Measurements from ENCODE around the gene PTPRO.

Gene PTPRO

GRCh38 chr12:15355766-15356165 lies 33.5 kb downstream of the PTPRO start:
- Histone ChIP-seq H3K27me3 (ENCODE audit: low read length) (no peaks in the 10 kb centered on the region), H2AFZ (ENCODE audit: low read depth, low read length, severe bottlenecking) (no peak overlapping the region), H4K20me1 (ENCODE audit: low read depth, low read length) (no peaks in the 10 kb centered on the region), H3K4me3 (ENCODE audit: insufficient read depth, low read length, poor library complexity, severe bottlenecking) (no peak overlapping the region), H3F3A (ENCODE audit: insufficient read depth) (no peaks in the 10 kb centered on the region), H3K9me3 (ENCODE audit: insufficient read depth, low read length) (no peaks in the 10 kb centered on the region), H3K9ac (ENCODE audit: low read length) (no peak overlapping the region), H3K9me2 (replicated peaks; ENCODE audit: insufficient read depth, low read length) (no peaks in the 10 kb centered on the region), H3K79me2 (ENCODE audit: insufficient read depth, low read length) (no peaks in the 10 kb centered on the region), H3K36me3 (ENCODE audit: low read length) (no peaks in the 10 kb centered on the region), H3K4me2 (ENCODE audit: low read depth, low read length, poor library complexity, severe bottlenecking) (no peak overlapping the region), H3K27ac (ENCODE audit: low read depth, low read length) (no peak overlapping the region)
- no peak for TF ChIP-seq EZH2phosphoT487 (conservative IDR thresholded peaks at IDR 0.05; ENCODE audit: low read length)
- TF ChIP-seq CTCF (IDR thresholded peaks at IDR 0.05; ENCODE audit: insufficient read depth, low read length, poor library complexity, severe bottlenecking), result no peak

GRCh38 chr12:15356951-15357364 lies 34.6 kb downstream of the PTPRO start:
- Histone ChIP-seq H3K9ac (ENCODE audit: low read length) (no peak overlapping the region), H3F3A (ENCODE audit: insufficient read depth) (no peaks in the 10 kb centered on the region), H2AFZ (ENCODE audit: low read depth, low read length, severe bottlenecking) (no peak overlapping the region), H3K9me2 (replicated peaks; ENCODE audit: insufficient read depth, low read length) (no peaks in the 10 kb centered on the region), H3K27me3 (ENCODE audit: low read length) (no peaks in the 10 kb centered on the region), H3K79me2 (ENCODE audit: insufficient read depth, low read length) (no peaks in the 10 kb centered on the region), H3K4me2 (ENCODE audit: low read depth, low read length, poor library complexity, severe bottlenecking) (no peak overlapping the region), H3K4me3 (ENCODE audit: insufficient read depth, low read length, poor library complexity, severe bottlenecking) (no peak overlapping the region), H3K9me3 (ENCODE audit: insufficient read depth, low read length) (no peaks in the 10 kb centered on the region), H4K20me1 (ENCODE audit: low read depth, low read length) (no peaks in the 10 kb centered on the region), H3K27ac (ENCODE audit: low read depth, low read length) (no peak overlapping the region), H3K36me3 (ENCODE audit: low read length) (no peaks in the 10 kb centered on the region)
- no peak for TF ChIP-seq CTCF (IDR thresholded peaks at IDR 0.05; ENCODE audit: insufficient read depth, low read length, poor library complexity, severe bottlenecking)
- no peak for TF ChIP-seq EZH2phosphoT487 (conservative IDR thresholded peaks at IDR 0.05; ENCODE audit: low read length)

GRCh38 chr12:15364221-15365160 lies 42.2 kb downstream of the PTPRO start:
- Histone ChIP-seq H3K4me3 (ENCODE audit: insufficient read depth, low read length, poor library complexity, severe bottlenecking) (no peak overlapping the region), H3K9me3 (ENCODE audit: insufficient read depth, low read length) (no peaks in the 10 kb centered on the region), H3K36me3 (ENCODE audit: low read length) (no peaks in the 10 kb centered on the region), H3K27ac (ENCODE audit: low read depth, low read length) (no peak overlapping the region), H3K9ac (ENCODE audit: low read length) (no peak overlapping the region), H3K27me3 (ENCODE audit: low read length) (no peaks in the 10 kb centered on the region), H3F3A (ENCODE audit: insufficient read depth) (no peaks in the 10 kb centered on the region), H3K4me2 (ENCODE audit: low read depth, low read length, poor library complexity, severe bottlenecking) (no peak overlapping the region), H3K79me2 (ENCODE audit: insufficient read depth, low read length) (no peaks in the 10 kb centered on the region), H2AFZ (ENCODE audit: low read depth, low read length, severe bottlenecking) (no peak overlapping the region), H3K9me2 (replicated peaks; ENCODE audit: insufficient read depth, low read length) (no peaks in the 10 kb centered on the region), H4K20me1 (ENCODE audit: low read depth, low read length) (no peaks in the 10 kb centered on the region)
- TF ChIP-seq EZH2phosphoT487 (conservative IDR thresholded peaks at IDR 0.05; ENCODE audit: low read length), result no peak
- no peak for TF ChIP-seq CTCF (IDR thresholded peaks at IDR 0.05; ENCODE audit: insufficient read depth, low read length, poor library complexity, severe bottlenecking)
